ENCODE data around the gene SPAG9.

SPAG9 gene

GRCh38 chr17:50986989-50987660 lies 133.5 kb downstream of the SPAG9 start:
- no peak for DNase-seq

DNA sequence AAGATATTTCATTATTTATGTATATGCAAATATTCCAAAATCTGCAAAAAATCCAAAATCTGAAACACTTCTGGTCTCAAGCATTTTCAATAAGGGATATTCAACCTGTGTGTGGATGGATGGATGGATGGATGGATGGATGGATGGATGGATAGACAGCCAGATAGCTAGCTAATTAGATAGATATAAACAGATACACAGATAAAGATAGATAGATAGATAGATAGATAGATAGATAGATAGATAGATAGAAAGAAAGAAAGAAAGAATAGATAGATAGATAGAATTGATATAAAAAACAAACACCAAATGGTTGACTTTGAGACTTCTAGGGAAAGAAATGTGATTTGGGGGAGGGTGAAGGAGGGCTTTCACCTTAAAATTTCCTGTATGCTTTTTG lies 139.4 kb downstream of the SPAG9 start:
- no peak for DNase-seq

GRCh38 chr17:50979524-50979927 lies 141.1 kb downstream of the SPAG9 start:
- DNase-seq = no peak

DNA sequence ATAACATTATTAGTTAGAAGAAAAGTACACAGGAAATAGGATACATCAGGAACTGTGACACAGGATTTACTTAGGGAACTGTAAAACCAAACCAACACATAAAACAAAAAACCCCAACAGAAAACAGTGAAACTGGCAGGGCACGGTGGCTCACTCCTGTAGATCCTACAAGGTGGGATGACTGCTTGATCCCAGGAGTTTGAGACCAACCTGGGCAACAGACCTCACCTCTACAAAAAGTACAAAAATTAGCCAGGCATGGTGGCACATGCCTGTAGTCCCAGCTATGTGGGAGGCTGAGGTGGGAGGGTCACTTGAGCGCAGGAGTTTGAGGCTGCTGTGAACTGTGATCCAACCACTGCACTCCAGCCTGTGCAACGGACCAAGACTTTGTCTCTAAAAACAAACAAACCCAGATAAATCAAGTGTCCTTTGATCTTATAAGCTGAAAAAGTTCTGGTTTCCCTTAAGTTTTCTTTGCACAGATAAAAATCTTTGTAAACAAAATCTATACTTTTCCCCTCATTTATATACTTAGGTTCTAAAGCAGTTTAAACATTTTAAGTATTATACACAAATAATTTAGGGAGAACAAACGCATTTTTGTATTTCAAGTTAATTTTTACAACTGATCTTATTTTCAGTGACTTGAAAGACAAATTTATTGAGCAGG lies 143.0 kb downstream of the SPAG9 start:
- no peak for DNase-seq

DNA sequence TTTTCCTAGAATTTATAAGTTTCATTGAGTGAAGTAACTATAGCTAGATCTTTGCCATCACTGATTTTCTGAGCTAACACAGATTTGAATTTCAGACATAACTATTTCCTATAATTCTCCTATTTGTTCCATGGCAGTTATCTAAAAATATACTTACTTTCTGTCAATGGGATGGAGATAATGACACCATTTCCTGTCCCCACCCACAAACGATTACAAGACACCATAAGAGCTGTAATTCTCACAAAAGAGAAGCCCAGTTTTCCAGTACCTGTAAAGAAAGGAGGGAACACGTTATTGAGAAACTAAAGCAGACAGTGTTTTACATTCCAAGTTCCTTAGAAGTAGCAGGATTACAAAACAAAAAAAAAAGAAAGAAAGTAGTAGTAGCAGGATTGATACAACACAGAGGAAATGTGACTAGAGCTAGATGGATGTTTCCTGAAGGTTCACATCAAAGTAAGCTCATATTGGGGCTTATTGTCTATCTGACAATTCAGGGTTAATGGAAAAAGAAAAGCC lies 143.7 kb downstream of the SPAG9 start:
- DNase-seq = no peak

DNA sequence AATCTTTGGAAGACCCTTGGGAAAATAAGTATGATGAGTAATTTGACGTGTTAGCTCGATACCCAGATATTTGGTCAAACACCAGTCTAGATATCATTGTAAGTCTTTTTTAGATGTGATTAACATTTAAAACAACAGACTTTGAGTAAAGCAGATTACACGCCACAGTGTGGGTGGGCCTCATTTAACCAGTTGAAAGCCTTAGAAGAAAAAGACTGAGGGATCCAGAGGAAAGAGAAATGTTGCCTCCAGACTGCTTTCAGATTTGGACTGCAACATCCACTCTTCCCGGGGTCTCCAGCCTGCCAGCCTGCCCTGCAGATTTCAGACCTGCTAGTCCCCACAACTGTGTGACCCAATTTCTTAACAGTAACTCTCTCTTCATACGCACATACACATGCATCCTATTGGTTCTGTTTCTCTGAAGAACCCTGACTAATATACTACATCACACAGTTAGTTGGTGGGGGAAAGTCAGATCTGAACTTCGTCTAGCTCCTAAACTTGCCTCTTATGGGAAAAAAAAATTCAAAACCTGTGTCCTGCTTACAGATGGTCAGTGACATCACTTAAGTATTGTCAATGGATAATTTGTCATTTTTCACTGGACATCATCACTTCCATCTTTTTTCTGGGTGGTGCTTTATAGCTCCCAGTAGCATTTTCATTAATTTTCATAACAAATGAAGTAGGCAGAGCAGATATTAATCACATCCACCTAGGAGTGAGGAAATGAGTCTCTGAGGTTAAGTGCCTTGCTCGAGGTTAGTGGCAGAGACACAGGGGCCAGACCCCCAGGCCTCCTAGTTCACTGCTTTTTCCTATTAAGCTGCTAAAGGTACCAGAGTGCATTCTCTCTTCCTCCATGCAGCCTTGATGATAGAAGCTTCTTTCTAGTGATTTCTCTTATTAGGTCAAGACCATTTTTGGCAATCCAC lies 146.8 kb downstream of the SPAG9 start:
- DNase-seq = no peak

DNA sequence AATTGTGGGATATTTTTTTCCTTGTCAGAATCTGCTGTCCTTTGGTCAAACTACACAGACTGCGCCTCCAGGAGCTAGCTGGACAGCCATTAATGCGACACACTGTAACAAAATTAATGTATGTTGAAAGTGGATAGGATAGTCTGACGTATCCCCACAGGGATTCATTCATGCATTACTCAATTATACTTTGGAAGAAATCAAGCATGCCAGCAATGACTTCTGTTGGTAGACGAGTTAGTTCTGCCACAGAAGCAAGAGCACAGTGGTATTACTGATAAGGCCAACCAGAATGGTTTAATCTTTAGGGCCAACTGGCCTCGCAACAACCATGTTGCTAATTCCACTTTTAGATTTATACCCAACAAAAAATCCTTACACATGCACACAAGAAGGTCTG lies 148.1 kb downstream of the SPAG9 start:
- DNase-seq = no peak

GRCh38 chr17:50967795-50968194 lies 152.9 kb downstream of the SPAG9 start:
- DNase-seq = peak in 1 of 2 donors; percentile 6

DNA sequence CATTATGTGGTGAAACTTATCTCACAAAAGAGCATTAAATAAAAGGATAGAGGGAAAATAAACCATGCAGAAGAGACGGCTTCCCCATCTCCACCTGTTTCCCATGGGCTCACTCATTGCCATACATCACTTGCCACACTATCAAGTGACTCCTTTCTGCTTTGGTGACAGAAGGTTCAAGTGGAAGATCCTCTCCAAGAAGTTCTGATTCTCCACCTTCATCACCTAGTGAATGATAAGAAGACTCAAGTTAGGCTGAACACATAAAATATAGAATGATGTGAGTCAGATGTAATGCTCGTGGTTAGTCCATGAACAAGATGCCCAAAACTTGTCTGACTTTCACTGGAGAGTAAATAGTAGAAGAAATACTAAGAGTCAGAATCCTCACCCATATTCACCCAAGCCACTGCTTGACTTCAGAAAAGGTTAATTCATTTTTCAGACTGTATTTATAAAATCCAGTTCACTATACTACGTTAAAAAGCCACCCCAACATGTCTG lies 154.5 kb downstream of the SPAG9 start:
- DNase-seq = no peak

GRCh38 chr17:50963139-50963538 lies 157.5 kb downstream of the SPAG9 start:
- DNase-seq = no peak

- DNase-seq = no peak
These were observed 159.1 kb downstream of the SPAG9 start for GRCh38 chr17:50961282-50962220.

- no peak for DNase-seq
These were observed 161.3 kb downstream of the SPAG9 start for GRCh38 chr17:50959341-50959740.

GRCh38 chr17:50957600-50958575 lies 162.8 kb downstream of the SPAG9 start:
- DNase-seq = no peak

GRCh38 chr17:50956750-50957523 lies 163.7 kb downstream of the SPAG9 start:
- peak; percentile 32 to 39 for DNase-seq

- DNase-seq = no peak
These were observed 164.3 kb downstream of the SPAG9 start for GRCh38 chr17:50956409-50956749.

GRCh38 chr17:50955667-50956120 lies 165.0 kb downstream of the SPAG9 start:
- peak in 1 of 2 donors; percentile 6 for DNase-seq

DNA sequence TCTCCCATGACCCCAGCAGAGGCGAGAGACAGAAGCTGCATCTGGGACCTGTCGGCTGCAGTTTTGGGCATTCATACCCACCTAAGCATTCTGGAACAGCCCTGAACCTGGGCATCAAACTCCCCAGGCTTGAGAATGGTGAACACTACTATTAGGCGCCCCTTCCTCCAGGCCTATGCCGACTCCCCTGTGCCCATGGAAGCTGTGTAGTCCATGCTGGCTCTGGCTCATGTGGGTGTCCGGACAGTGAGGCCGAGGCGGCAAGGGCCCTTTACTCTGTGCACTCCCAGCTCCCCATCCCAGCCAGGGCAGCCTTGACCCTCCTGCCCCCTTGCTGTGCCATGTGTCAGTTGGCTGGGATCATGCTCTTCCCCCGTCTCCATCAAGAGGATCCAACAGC lies 165.5 kb downstream of the SPAG9 start:
- DNase-seq = no peak

DNA sequence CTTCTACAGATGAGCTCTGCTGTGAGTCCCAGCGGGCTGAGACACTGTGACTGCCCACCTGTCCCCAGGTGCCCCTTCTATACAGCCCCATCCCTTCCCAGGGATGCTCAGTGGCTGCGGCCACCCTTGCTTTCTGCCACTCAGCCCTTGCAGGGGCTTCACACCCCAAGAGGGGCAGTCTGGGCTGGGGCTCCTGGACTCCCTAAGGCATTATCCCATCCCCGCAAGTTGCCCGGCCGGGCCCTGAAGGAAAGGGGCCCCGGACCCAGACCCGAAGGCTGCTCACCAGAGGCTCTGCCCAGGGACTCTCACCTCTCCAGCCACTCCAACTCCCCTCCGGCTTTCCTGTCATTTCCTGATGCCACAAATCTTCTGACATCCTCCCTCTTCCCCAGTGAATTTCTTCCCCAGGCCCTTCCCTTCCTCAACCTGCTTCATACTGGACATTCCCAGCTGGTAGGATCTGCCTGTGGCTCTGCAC lies 166.0 kb downstream of the SPAG9 start:
- no peak for DNase-seq

DNA sequence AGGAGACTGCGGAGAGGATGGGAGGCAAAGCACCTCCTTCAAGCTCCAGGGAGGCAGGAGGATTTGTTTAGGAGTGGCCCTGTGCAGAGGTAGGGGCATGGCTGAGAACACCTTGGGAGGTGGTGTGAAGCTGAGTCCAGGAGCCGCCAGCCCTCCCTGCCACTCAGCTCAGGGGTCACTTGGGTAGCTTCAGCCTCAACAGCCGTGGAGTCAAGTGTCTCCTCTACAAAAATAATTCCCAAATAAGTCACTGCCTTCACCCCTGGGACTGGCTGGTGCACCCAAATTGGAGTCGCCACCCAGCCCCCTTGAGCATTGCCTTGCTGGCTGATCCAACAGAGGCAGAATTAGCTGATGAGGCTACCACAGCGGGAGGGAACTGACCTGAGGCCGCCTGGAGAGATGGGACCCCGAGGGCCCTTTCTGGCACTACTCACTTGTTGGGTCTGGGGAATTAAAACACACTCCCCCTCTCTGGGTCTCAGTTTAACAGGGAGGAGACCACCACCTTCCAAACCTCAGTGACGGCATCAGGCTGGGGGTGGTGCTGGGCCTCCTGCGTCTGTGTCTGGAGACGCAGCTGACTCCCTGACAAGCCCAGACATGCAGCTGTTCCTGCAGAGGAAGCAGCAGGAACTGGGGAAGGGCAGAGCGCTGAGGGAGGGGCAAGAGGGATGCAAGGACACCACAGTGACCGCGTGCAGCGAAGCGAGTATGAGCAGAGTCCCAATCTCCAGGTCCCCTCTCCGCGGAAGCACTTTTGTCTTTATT lies 166.7 kb downstream of the SPAG9 start:
- peak in 1 of 2 donors; percentile 19 for DNase-seq
